Measurements from ENCODE around the gene GARIN5A.

The GARIN5A gene

GRCh38 chr19:50476224-50476906, at the start of gene GARIN5A, which contains the start of gene EMC10:
TSS of gene GARIN5A (minus strand) at chr19:50476848. CDS start at chr19:50476388, 460 bp downstream.
TSS of gene EMC10 (plus strand) at chr19:50476507. CDS start at chr19:50476545, 38 bp downstream.
- peak; percentile 84 for DNase-seq (ENCODE audit: low spot score)

GRCh38 chr19:50522881-50523280, 46.2 kb upstream of the GARIN5A start:
- no peak for DNase-seq (ENCODE audit: low spot score)

DNA sequence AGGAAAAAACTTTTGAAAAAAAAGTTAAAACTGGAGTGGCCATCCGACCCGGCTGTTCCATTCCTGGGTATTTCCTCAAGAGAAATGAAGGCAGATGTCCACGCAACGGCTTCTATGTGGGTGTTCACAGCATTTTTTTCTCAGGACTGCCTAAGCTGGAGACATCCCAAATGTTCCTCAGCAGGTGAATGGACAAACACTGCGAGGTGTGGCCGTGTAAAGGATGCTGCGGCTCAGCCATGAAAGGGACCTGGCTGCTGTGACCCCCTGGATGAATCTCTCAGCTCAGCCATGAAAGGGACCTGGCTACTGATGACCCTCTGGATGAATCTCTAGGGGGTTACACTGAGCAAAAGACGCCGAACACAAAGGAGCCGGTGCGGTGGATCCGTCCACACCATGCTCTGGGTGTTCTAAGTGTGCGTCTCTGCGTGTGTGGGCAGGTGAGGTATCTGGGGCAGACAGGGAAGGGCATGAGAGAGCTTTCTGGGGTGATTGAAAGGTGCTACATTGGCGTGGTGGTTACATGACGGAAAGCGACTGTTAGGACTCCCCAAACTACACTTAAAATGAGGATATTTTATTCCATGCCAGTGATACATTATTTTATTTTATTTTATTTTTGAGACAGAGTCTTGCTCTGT, 44.3 kb upstream of the GARIN5A start:
- no peak for DNase-seq (ENCODE audit: low spot score)

GRCh38 chr19:50519006-50519575, 42.4 kb upstream of the GARIN5A start:
- DNase-seq (ENCODE audit: low spot score): no peak

- DNase-seq (ENCODE audit: low spot score): no peak
Observed at GRCh38 chr19:50518091-50519005, 41.7 kb upstream of the GARIN5A start.

DNA sequence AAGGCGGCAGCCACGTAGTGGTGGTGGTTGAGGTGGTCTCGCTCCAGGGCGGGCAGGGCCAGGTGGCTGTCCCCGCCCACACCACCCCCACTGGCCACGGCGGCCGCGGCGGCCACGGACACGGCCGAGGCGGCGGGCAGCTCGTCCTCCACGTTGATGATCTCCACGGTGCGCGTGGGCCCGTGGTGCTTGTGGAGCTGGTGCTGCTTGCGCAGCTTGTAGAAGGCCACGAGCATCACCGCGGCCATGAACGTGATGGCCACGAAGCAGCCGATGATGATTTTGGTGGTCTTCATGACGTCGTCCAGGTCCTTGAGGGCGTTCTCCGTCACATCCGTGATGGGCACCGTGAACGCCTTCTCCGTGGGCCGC, 41.0 kb upstream of the GARIN5A start:
- no peak for DNase-seq (ENCODE audit: low spot score)

DNA sequence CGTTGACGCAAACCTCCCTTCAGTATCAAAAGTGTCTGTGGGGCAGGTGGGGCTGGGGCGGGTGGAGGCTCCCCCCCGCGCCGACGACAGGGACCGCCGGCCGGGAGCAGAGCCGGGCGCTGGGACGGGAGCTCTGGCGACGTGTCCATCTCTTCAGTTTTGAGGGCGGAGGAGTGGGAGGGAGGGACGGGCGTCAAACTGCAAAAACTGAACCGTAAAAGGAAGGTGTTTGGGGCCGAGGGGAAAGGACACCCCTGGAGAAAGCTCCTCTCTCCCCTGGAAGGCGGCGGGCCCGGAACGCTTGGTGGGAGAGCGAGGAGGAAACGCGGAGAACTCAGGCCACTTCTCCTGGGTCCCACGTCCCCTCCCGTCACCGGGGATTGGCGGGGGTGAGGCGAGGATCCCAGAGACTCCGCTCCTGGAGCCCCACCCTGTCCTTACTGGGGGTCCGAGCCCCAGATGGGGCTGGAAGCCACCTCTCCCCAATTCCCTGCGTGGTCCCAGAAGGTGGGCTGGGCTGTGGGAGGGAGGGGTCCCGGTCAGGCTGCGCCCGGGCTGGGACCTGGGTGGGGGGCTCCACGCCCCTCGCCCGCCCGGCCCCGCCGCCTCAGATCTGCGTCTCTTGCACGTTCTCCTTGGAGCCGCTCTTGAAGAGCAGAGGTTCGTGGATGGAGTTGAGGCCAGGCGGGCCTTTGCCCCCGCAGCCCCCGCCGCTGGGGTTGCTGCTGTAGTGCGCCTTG, 40.5 kb upstream of the GARIN5A start:
- DNase-seq (ENCODE audit: low spot score): no peak

DNA sequence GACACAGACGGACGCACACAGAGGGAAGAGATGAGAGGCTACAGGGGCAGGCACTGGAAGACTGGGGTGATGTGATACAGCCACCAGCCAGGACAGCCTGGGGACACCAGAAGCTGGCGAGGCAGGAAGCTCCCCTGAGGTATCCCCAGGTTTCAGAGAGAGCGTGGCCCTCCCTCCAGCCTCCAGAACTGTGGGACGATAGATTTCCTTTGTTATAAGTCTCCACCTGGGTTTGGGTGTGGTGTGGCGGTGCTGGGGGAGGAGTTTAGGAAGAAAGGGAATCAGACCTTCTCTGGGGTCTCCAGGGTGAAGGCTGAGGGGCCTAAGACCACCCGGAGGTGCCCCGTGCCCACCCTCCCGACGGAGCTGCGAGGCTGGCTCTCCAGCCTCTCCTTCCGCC, 39.8 kb upstream of the GARIN5A start:
- no peak for DNase-seq (ENCODE audit: low spot score)

DNA sequence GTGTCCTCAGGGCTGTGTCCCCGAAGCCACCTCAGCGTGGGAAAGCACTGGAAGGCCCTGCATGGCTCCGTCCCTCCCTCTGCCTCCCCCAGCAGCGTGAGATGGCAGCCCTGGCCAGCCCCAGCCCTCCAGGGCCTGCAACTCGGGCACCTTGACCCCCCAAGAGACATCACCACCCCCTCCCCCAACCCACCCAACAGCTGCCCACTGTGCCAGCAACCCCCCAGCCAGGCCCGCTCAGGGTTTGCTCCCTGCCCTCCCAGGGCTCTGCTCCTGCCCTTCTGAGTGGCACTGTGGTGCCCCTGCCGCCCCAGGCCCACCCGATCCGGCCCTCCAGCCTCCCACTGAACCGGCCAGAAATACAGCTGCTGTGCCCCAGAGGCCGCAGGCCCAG, 38.5 kb upstream of the GARIN5A start:
- no peak for DNase-seq (ENCODE audit: low spot score)

DNA sequence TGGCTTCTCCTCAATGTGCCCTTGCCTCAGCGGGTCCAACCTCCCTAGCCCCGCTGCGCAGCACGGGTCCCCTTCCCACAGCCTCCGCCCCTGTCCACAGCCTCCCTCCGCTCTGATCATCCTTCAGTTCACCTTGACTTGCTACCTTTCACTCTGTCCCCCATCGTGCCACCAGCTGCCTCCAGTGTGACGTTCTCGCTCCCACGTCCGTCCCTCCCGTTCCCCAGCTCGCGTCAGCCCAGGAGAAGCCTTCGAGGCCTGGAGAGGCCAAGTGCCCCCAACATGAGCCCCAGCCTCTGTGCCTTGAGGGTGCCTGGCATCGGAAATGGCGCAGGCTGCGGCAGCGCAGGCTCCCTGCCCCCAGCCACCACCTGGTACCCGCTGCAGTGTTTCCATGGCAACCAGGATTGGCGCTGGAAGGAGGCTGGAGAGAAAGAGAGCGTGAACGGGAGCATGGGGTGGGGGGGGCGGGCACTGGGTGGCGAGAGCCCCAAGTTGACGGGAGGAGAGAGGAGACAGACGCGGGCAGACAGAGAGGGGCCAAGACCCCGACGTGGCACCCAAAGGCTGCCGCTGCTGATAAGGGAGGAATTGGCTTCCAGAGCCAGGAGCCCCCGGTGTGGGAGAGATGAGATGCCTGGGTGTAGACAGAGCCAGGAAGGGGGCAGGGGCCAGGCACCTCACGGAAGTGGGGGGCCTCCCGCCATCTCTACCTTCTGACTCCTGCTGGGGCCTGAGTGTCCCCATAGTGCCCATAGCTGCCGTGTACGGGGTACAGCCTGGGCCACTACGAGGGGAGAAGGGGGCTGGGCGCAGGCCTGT, 37.9 kb upstream of the GARIN5A start:
- DNase-seq (ENCODE audit: low spot score): peak; percentile 78

DNA sequence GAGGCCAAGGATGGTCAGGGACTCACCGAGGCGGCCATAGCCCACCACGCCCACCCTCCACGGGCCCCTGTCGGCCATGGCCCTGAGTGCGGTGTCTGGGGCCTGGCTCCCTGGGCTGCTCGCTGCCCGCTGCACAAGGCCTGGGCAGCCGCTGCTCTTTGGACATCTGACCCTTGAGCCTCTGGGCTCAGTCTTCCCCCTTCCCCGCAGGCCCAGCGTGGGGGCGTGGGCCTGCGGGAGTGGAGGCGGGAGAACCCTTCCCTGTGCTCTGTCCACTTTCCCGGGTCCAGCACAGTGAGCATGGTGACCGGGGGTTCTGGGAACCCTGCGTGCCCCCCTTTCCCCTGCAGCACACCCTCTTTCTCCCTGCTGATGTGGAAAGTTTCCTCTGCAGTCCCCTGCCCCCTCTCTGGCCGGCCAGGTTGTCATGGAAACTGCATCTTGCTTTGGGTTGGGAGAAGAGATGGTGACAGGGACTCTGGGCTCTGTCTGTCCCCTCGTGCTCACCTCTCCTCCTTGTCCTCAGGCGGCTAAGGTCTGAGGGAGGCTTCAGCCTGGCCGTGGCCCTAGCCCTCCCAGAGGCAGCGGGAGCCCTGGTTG, 37.2 kb upstream of the GARIN5A start, which contains the start of gene ASPDH:
Gene ASPDH, minus strand, starts transcription at position 168 of the 600 bp plus-strand sequence. Its CDS starts 90 bp downstream, at position 78.
- no peak for DNase-seq (ENCODE audit: low spot score)

DNA sequence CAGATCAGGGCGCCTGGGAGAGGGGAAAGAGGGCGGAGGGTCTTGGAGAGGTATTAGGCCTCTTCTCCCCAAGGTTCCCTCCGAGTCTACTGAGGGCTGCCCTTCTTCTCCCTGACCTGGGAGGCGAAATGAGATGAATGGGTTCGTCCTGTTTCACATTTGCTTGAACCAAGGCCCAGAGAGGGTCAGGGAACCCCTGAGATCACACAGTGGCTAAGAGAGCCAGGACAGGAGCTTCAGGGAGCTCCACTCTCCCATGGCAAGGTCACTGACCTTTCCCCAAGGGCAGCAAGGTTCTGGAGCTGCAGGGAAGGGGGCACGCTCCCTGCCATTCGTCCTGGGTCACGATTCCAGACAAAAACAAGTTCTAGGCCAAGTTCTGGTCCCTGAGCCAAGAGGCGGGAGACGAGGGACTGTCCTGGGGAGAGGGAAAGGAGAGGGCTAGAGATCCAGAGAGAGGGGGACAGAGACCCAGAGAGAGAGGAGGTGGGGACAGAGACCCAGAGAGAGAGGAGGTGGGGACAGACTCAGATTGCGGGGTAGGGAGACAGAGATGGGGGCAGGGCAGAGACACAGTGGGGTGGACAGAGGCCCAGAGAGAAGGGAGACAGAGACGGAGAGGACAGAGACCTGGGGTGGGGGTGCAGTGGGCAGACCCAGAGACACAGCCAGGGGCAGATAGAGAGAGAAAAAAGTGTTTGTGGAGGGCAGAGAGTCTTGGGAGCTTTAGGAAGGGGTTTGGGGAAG, 36.5 kb upstream of the GARIN5A start:
- DNase-seq (ENCODE audit: low spot score): no peak

- no peak for DNase-seq (ENCODE audit: low spot score)
Observed at GRCh38 chr19:50512112-50512998, 35.7 kb upstream of the GARIN5A start.

DNA sequence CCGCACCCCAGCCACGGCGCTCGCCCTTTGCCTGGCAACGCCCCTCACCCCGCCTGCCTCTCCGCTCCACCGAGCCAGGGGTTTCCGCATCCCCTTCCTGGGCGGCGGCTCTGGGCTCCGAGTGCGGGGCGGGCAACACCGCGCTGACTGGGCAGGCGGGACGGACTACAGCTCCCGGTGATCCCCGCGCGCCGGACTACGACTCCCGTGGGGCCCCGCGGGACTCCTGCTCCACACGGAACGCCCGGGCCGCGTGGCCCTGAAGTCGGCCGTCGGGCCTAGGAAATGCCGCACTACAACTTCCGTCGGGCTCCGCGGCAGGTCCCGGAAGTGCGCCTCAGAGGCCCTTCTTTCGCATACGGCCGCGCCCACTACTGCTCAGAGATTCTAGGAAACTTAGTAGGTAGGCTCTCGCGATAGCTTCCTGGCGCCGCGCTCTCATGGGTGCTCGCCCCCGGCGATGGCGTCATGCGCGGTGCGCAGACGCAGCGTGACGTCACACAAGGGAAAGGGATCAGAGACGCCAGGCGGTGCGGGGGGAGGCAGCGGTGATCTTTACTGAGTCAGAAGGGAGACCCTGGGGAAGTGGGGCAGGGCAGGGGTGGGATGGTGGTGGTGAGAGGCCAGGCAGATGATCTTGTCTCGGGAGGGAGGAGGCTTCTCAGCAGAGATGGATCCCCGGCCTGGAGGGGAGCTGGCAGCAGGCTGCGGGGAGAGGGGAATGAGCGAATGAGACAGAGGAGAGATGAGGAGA, 34.6 kb upstream of the GARIN5A start, which contains the start of gene JOSD2:
Gene JOSD2, minus strand, starts transcription at position 123 of the 754 bp plus-strand sequence. CDS start 760 bp downstream, outside the sequence.
- peak; percentile 99 for DNase-seq (ENCODE audit: low spot score)

- no peak for DNase-seq (ENCODE audit: low spot score)
Observed at GRCh38 chr19:50510700-50511068, 34.0 kb upstream of the GARIN5A start.

DNA sequence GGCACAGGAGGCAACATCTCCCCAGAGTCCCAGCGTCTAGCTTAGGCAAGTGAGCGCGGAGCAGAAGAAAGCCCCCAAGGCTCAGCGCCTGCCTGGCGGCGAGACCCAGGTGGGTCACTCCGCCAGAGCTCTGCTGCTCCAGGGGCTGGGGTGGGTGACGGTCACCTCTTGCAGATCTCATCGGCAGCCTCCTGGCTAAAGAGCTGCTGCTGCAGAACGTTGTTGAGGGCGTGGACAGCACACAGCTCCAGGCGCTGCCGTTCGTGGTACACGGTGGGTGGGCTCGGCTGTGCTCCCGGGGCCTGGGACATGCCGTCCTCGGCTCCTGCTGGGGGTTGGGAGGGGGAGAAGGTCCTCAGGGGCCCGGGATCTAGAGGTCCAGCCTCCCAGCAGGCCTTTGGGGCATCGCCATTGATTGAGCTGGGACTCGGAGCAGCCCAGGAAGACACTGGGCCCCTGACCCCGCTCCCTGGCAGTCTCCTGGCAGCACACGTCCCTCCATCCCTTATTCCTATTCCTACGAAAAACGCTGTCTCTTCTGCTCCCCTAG, 33.5 kb upstream of the GARIN5A start:
- no peak for DNase-seq (ENCODE audit: low spot score)

GRCh38 chr19:50509366-50509765, 32.7 kb upstream of the GARIN5A start:
- no peak for DNase-seq (ENCODE audit: low spot score)
